ENCODE results near the gene ZNF593OS. TPM values are rescaled to one million over a fixed set of nuclear protein-coding genes. Genes with fewer than 3 reads are reported as not detected.
A peak's percentile ranks its signal among the peaks of the same experiment; 100 is the strongest.

Gene ZNF593OS
- total and polyA plus RNA-seq, 2 of the 8 experiments (the other 6 are each of a cell fraction or from before 2014, with no cell fraction given) = not detected

DNA sequence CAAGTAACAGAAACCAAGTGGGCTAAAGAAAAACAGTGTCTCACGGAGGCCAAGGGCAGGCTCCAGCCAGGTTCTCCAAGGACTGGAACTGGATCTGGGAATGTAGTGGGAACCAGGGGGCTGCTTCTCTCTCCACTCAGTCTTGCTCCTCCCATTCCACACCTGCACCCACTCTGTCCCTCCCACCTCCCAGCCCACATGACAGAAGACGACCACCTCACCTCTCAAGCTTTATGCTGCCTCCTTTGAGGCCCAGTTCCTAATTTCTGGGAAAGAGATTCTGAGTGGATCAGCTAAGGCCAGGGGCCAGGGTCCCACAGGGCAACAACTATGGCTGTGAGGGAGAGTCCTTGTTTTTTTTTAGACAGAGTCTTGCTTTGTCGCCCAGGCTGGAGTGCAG is 43.6 kb upstream of the ZNF593OS start:
- H3K27me3 ChIP-seq (replicated peaks in 1 of 4; ENCODE audit: control insufficient read depth in 3 of 4, extremely low read depth in 1 of 4, insufficient read depth in 3 of 4, low read length in 3 of 4) = no peaks in the 10 kb centered on the region
- no peak overlapping the region for H3K4me2 ChIP-seq (ENCODE audit: insufficient read depth in 1 of 2, low read depth in 2 of 2, low read length in 2 of 2)
- no peak overlapping the region for H2AK5ac ChIP-seq (ENCODE audit: low read depth, low read length)
- no peaks in the 10 kb centered on the region for H3K79me1 ChIP-seq (ENCODE audit: low read depth, low read length)
- ChIA-PET CTCF (ENCODE audit: partially characterized antibody) (interaction anchor here (1.2 to 3.1 kb wide), 3 partner anchors 12 to 25 kb away, joined by 5 to 12 read pairs (median 6); partner anchors contain the start of genes CATSPER4 and CEP85), POLR2A (ENCODE audit: partially characterized antibody) (interaction anchor here (1.2 kb wide), 1 partner anchor 19 kb away, joined by 3 read pairs; the partner anchor contains the start of gene CEP85)
- H2BK15ac ChIP-seq (ENCODE audit: low read length) = no peak overlapping the region
- peak overlapping the region; percentile 57; the same call in 1 of the 2 replicates for H4K8ac ChIP-seq (ENCODE audit: extremely low read depth, insufficient read depth, low read length)
- no peak overlapping the region for H2BK12ac ChIP-seq (ENCODE audit: low read depth, low read length)
- no peaks in the 10 kb centered on the region for H3K79me2 ChIP-seq (ENCODE audit: control insufficient read depth in 1 of 2, insufficient read depth in 2 of 2, low read length in 2 of 2)
- H3K56ac ChIP-seq (replicated peaks; ENCODE audit: insufficient read length, low read depth, low read length) = no peak overlapping the region
- no peaks in the 10 kb centered on the region for H3K36me3 ChIP-seq (ENCODE audit: control insufficient read depth in 2 of 4, insufficient read depth in 4 of 4, low read length in 3 of 4)
- no peak overlapping the region for H2BK20ac ChIP-seq (ENCODE audit: low read length)
- no peak overlapping the region for H3K23ac ChIP-seq (ENCODE audit: insufficient read length)
- no peak overlapping the region for H2BK5ac ChIP-seq (ENCODE audit: low read depth, low read length)
- H3K4ac ChIP-seq (replicated peaks; ENCODE audit: insufficient read length, low read depth, low read length) = no peak overlapping the region
- H3K9ac ChIP-seq (replicated peaks in 1 of 4; ENCODE audit: extremely low read depth in 1 of 4, low read depth in 3 of 4, low read length in 3 of 4) = no peak overlapping the region
- no peak overlapping the region for H4K91ac ChIP-seq (replicated peaks; ENCODE audit: insufficient read length, low read length)
- no peaks in the 10 kb centered on the region for H4K20me1 ChIP-seq (replicated peaks in 1 of 2; ENCODE audit: control insufficient read depth in 1 of 2, insufficient read depth in 2 of 2, low read length in 2 of 2)
- no peak for DNase-seq (ENCODE audit: low read depth in 1 of 2, low spot score in 2 of 2)
- H3K4me3 ChIP-seq (ENCODE audit: extremely low read depth in 1 of 4, insufficient read depth in 2 of 4, low read depth in 3 of 4, low read length in 4 of 4) = no peak overlapping the region
- H3K4me1 ChIP-seq (replicated peaks in 1 of 4; ENCODE audit: control insufficient read depth in 3 of 4, insufficient read depth in 4 of 4, low read length in 3 of 4) = no peaks in the 10 kb centered on the region; a peak in 1 of 7 replicates
- WGBS, 2 experiments (ENCODE audit: extremely low coverage in 1 of 2, insufficient coverage in 1 of 2, insufficient read length in 1 of 2, insufficient replicate concordance in 2 of 2, low coverage in 1 of 2, low lambda C conversion rate in 2 of 2, missing lambda C conversion rate in 1 of 2) = 65% methylated on average over 3 of the region's 3 CpGs; no CpG with 5 or more reads in 1 of the 2 experiments
- no peaks in the 10 kb centered on the region for H3K23me2 ChIP-seq (ENCODE audit: low read depth, low read length)
- no peak overlapping the region for H3K18ac ChIP-seq (ENCODE audit: extremely low read depth, low read length)
- H4K5ac ChIP-seq (ENCODE audit: insufficient read length, low read depth, low read length) = no peak overlapping the region
- H3K27ac ChIP-seq (ENCODE audit: low read depth, low read length) = no peak overlapping the region
- no peak for FAIRE-seq
- H2BK120ac ChIP-seq (replicated peaks; ENCODE audit: low read depth, low read length) = no peak overlapping the region
- no peaks in the 10 kb centered on the region for H3K9me3 ChIP-seq (ENCODE audit: insufficient read depth in 2 of 2, low read depth in 1 of 2, low read length in 1 of 2)
- no peak overlapping the region for H3K14ac ChIP-seq (ENCODE audit: insufficient read length)
- H2AFZ ChIP-seq (ENCODE audit: low read length) = no peak overlapping the region
- TF ChIP-seq KDM4A (IDR thresholded peaks at IDR 0.05; ENCODE audit: low read depth, low read length, severe bottlenecking) (no peak), ASH2L (IDR thresholded peaks at IDR 0.05; ENCODE audit: low read length) (no peak), YY1 (IDR thresholded peaks at IDR 0.05; ENCODE audit: low read depth, low read length) (no peak), RXRA (IDR thresholded peaks at IDR 0.05; ENCODE audit: insufficient read depth, low read depth, low read length) (no peak), RNF2 (IDR thresholded peaks at IDR 0.05; ENCODE audit: borderline replicate concordance, low read depth, low read length, missing control alignments, poor library complexity, severe bottlenecking) (no peak), TCF12 (IDR thresholded peaks at IDR 0.05; ENCODE audit: low read depth, low read length) (no peak), SP1 (IDR thresholded peaks at IDR 0.05; ENCODE audit: low read depth, low read length) (no peak)
- TF ChIP-seq, protein P1, sequence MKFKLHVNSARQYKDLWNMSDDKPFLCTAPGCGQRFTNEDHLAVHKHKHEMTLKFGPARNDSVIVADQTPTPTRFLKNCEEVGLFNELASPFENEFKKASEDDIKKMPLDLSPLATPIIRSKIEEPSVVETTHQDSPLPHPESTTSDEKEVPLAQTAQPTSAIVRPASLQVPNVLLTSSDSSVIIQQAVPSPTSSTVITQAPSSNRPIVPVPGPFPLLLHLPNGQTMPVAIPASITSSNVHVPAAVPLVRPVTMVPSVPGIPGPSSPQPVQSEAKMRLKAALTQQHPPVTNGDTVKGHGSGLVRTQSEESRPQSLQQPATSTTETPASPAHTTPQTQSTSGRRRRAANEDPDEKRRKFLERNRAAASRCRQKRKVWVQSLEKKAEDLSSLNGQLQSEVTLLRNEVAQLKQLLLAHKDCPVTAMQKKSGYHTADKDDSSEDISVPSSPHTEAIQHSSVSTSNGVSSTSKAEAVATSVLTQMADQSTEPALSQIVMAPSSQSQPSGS (IDR thresholded peaks at IDR 0.05; ENCODE audit: low read length) = no peak
- TF ChIP-seq, protein P2, sequence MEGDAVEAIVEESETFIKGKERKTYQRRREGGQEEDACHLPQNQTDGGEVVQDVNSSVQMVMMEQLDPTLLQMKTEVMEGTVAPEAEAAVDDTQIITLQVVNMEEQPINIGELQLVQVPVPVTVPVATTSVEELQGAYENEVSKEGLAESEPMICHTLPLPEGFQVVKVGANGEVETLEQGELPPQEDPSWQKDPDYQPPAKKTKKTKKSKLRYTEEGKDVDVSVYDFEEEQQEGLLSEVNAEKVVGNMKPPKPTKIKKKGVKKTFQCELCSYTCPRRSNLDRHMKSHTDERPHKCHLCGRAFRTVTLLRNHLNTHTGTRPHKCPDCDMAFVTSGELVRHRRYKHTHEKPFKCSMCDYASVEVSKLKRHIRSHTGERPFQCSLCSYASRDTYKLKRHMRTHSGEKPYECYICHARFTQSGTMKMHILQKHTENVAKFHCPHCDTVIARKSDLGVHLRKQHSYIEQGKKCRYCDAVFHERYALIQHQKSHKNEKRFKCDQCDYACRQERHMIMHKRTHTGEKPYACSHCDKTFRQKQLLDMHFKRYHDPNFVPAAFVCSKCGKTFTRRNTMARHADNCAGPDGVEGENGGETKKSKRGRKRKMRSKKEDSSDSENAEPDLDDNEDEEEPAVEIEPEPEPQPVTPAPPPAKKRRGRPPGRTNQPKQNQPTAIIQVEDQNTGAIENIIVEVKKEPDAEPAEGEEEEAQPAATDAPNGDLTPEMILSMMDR (IDR thresholded peaks at IDR 0.05; ENCODE audit: control extremely low read depth in 1 of 3, insufficient read depth in 1 of 3, low read depth in 1 of 3, low read length in 3 of 3) = no peak

Data from H1 (cell line).